ENCODE results near the gene FNDC3B. TPM values are rescaled to one million over a fixed set of nuclear protein-coding genes. Genes with fewer than 3 reads are reported as not detected.

FNDC3B gene
- total and polyA plus RNA-seq, 9 of the 15 experiments (the other 6 are each of a cell fraction or from before 2014, with no cell fraction given), result 7.0 to 35.8 (median 16.2) TPM

DNA sequence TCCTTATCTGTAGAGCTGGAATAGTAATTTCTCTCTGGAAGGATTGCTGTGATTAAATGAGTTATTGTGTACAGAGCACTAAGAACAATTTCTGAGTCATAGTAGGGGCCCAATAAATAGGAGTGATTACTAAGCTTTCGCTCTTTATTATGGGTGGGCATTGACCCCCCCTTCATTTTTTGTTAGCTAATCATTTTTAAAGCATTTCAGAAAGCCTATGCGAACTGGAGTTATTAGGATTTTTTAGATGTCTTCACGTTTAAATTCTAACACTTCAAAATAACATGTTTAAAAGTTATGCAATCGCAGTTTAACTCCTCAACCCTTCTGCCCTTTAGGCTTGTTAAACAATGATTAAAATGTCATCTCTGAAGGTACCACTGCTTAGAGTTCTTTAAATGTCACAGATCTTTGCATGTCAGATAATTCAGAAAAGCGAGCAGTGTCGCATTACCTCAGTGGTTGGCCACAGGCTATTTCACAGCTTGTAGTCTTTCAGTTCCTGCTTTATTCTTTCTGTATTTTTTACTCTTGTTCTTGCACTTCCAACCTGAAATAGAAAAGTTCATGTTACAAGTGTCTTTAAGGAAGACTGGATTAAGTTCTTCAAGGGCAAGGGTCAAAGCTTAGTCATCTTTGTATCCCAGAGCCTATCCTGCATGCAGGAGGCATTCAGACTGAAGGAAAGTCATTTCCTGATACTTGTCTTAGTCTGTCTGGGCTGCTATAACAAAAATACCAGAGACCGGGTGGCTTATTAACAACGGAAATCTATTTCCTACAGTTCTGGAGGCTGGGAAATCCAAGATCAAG is 102.9 kb downstream of the FNDC3B start (continued):
- TF ChIP-seq ZBTB17 (CRISPR knock-in tag; IDR thresholded peaks at IDR 0.05), result no peak
- no peak for TF ChIP-seq HIVEP1 (CRISPR knock-in tag; IDR thresholded peaks at IDR 0.05)
- no peak for TF ChIP-seq NFXL1 (CRISPR knock-in tag; IDR thresholded peaks at IDR 0.05)
- TF ChIP-seq HCFC1 (IDR thresholded peaks at IDR 0.05; ENCODE audit: low read depth, low read length), result no peak
- TF ChIP-seq CC2D1A (IDR thresholded peaks at IDR 0.05), result no peak
- TF ChIP-seq, protein P1, sequence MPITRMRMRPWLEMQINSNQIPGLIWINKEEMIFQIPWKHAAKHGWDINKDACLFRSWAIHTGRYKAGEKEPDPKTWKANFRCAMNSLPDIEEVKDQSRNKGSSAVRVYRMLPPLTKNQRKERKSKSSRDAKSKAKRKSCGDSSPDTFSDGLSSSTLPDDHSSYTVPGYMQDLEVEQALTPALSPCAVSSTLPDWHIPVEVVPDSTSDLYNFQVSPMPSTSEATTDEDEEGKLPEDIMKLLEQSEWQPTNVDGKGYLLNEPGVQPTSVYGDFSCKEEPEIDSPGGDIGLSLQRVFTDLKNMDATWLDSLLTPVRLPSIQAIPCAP (CRISPR knock-in tag; IDR thresholded peaks at IDR 0.05; ENCODE audit: borderline replicate concordance), result no peak
- TF ChIP-seq, protein P2, sequence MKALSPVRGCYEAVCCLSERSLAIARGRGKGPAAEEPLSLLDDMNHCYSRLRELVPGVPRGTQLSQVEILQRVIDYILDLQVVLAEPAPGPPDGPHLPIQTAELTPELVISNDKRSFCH (CRISPR knock-in tag; IDR thresholded peaks at IDR 0.05), result no peak
- TF ChIP-seq, protein P2 (tag; IDR thresholded peaks at IDR 0.05), result 0 out of 2 replicates have a peak, but pooled peaks have one; percentile 33
- TF ChIP-seq NR2C2 (CRISPR knock-in tag; IDR thresholded peaks at IDR 0.05), result no peak
- peak; percentile 49 for TF ChIP-seq NR2C2 (tag; IDR thresholded peaks at IDR 0.05)
- TF ChIP-seq ZNF324 (CRISPR knock-in tag; IDR thresholded peaks at IDR 0.05), result no peak
- TF ChIP-seq, protein P3, sequence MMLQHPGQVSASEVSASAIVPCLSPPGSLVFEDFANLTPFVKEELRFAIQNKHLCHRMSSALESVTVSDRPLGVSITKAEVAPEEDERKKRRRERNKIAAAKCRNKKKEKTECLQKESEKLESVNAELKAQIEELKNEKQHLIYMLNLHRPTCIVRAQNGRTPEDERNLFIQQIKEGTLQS (IDR thresholded peaks at IDR 0.05), result peak; percentile 53
- TF ChIP-seq, protein P3 (CRISPR knock-in tag; conservative IDR thresholded peaks at IDR 0.05), result no peak
- TF ChIP-seq, protein P4, sequence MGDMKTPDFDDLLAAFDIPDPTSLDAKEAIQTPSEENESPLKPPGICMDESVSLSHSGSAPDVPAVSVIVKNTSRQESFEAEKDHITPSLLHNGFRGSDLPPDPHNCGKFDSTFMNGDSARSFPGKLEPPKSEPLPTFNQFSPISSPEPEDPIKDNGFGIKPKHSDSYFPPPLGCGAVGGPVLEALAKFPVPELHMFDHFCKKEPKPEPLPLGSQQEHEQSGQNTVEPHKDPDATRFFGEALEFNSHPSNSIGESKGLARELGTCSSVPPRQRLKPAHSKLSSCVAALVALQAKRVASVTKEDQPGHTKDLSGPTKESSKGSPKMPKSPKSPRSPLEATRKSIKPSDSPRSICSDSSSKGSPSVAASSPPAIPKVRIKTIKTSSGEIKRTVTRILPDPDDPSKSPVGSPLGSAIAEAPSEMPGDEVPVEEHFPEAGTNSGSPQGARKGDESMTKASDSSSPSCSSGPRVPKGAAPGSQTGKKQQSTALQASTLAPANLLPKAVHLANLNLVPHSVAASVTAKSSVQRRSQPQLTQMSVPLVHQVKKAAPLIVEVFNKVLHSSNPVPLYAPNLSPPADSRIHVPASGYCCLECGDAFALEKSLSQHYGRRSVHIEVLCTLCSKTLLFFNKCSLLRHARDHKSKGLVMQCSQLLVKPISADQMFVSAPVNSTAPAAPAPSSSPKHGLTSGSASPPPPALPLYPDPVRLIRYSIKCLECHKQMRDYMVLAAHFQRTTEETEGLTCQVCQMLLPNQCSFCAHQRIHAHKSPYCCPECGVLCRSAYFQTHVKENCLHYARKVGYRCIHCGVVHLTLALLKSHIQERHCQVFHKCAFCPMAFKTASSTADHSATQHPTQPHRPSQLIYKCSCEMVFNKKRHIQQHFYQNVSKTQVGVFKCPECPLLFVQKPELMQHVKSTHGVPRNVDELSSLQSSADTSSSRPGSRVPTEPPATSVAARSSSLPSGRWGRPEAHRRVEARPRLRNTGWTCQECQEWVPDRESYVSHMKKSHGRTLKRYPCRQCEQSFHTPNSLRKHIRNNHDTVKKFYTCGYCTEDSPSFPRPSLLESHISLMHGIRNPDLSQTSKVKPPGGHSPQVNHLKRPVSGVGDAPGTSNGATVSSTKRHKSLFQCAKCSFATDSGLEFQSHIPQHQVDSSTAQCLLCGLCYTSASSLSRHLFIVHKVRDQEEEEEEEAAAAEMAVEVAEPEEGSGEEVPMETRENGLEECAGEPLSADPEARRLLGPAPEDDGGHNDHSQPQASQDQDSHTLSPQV (IDR thresholded peaks at IDR 0.05), result no peak
- 0 out of 2 replicates have a peak, but pooled peaks have one; percentile 47 for TF ChIP-seq SMARCA4 (IDR thresholded peaks at IDR 0.05)
- peak; percentile 65 for TF ChIP-seq NR2C1 (IDR thresholded peaks at IDR 0.05)
- TF ChIP-seq NR2C1 (tag; IDR thresholded peaks at IDR 0.05), result peak; percentile 66; the same call in 1 of the 2 replicates
- 0 out of 2 replicates have a peak, but pooled peaks have one; percentile 45 for TF ChIP-seq ESRRA (IDR thresholded peaks at IDR 0.05; ENCODE audit: borderline replicate concordance, low read depth)
- no peak for TF ChIP-seq SIN3B (IDR thresholded peaks at IDR 0.05; ENCODE audit: low read depth)
- TF ChIP-seq HDAC1 (IDR thresholded peaks at IDR 0.05), result no peak
